GM21529 (cell line): ENCODE data around the gene ZMYND19.
A peak's percentile ranks its signal among the peaks of the same experiment; 100 is the strongest.
"Not testable (repeated sequence)": the region's sequence is repeated elsewhere in the genome, so short reads cannot be mapped to it uniquely, and the experiment has no call there.

Experiments
- ATAC-seq: cut with Tn5 transposase; IDR thresholded peaks from one replicate; pipeline ENCODE4 v1.9.1; 2021; ENCODE audit not compliant: unreplicated experiment

The ZMYND19 gene

DNA sequence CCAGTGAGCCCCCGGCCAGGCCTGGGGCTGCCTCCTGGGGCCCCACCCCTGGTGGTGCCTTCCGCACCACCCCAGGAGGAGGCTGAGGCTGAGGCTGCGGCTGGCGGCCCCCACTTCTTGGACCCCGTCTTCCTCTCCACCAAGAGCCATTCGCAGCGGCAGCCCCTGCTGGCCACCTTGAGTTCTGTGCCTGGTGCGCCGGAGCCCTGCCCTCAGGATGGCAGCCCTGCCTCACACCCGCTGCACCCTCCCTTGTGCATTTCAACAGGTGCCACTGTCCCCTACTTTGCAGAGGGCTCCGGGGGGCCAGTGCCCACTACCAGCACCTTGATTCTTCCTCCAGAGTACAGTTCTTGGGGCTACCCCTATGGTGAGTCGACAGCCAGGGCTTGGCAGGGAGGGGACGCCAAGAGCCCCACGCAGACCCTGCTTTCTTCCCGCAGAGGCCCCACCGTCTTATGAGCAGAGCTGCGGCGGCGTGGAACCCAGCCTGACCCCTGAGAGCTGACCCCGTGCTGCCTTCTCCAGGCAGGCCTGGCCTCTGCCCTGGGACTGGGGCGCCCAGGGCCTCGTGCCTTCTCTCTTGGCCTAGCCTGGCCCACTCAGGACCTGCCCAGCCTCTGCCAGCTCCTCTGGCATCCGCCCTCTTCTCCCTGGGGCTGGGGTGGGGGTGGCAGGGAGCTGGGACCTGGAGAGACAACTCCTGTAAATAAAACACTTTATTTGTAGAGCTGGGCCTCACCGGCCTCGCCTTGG, 24.5 kb upstream of the ZMYND19 start:
- no peak for ATAC-seq

- no peak for ATAC-seq
These were observed 23.6 kb upstream of the ZMYND19 start for GRCh38 chr9:137613738-137614523.

GRCh38 chr9:137613259-137613658, 22.9 kb upstream of the ZMYND19 start:
- ATAC-seq: no peak

DNA sequence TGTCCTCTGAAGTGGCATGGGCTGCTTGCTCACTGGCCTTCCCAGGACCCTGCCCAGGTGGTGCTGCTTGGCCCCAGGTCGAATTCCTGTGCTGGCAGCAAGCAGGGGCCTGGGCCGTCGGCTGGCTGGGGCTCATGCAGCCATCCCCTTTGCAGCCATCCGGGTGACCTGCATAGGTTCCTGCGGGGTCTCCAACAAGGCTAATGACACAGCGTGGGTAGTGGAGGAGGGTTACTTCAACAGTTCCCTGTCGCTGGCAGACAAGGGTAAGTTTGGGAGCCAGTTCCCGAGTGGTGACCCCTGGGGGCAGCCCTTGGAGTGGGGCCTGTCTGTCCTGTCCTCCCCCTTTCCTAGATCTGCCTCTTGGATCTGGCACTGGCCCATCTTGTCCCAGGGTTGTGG, 22.4 kb upstream of the ZMYND19 start:
- ATAC-seq: no peak

DNA sequence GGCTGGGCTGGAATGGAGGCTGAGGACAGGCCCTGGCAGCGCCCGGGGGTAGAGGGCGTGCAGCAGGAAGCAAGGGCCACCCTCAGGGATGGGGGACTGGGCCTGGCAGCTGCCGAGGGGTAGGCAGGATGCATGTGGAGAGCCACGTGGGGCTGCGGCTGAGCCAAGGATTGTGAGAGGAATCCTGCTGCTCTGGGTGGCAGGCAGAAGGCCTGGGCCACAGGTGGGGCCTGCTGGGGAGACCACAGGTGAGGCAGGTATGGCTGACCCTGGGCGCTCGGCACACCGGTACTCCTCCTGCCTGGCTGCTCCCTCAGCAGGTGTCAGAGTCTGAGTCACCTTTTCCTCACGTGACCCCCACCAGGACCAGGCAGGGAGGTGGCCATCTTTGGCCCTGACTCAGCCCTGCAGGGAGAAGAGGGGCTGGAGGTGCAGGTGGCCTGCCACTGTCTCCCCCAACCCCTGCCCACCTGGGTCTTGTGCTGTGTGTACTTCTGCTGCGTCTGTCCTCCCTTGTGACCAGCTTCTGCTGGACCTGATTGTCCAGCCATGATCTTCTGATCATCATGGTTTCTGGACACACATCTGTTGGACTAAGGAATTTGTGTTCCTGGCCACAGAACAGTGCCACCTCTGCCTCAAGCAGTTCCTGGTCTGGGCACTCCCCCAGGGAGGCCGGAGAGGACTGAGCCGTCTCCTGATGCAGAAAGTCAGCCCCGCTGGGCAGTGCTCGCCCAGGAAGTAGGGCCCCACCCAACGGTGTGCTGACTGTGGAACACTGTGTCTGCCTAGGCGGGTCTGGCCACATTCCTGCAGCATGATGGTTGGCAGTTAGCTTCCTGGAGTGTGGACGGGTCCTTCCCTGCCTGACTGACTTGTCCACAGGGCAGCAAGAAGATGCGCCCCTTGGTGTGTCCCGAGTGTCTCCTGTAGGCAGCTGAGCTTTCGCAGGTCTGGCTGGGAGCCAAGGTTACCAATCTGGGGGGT, 21.6 kb upstream of the ZMYND19 start:
- no peak for ATAC-seq

DNA sequence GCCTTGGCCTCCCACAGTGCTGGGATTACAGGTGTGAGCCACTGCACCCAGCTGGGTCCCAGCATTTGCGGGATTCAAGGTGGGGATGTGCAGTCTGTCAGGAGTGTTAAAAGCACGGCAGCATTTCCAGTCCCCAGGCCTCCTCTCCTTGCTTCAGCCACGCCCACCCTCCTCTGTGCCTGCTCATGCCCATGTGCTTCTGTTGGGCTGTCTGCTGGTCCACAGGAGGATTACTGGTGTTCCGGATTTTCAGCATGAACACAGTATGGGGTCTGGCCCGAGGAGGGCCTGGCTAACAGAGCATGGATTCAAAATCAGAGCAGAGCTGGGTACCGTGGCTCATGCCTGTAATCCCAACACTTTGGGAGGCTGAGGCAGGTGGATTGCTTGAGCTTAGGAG, 20.6 kb upstream of the ZMYND19 start:
- no peak for ATAC-seq

DNA sequence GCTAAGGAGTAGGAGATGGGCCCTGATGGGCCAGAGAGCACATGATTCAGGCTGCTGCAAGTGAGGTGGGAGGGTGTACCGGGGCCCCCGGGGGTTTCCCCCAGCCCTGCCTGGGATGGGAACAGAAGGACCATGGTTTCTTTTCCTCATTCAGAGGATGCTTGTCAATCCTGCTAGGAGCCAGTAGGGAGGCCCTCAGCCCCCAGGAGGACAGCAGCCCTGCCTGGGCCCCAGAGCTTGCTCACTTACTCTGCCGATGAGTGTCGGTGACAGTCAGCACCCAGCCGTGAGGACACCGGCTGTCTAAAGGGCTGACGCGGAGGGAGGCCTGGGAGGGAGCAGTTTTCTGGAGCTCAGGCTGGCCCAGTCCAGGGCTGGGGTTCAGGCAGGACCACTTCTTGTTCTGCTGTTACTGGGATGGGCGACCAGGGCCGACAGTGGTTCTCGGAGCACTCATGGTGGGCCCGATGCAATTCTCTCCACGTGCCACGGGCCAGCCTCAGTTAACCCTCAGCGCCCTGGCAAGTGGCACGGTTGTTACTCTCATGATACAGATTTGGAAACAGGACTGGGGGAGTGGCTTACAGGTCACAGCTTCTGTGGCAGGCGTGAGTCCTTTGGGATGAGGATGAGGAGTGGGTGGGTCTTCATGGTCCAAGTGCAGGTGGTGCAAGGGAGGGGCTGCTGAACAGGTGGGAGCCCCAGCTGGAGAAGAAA, 17.0 kb upstream of the ZMYND19 start:
- no peak for ATAC-seq

DNA sequence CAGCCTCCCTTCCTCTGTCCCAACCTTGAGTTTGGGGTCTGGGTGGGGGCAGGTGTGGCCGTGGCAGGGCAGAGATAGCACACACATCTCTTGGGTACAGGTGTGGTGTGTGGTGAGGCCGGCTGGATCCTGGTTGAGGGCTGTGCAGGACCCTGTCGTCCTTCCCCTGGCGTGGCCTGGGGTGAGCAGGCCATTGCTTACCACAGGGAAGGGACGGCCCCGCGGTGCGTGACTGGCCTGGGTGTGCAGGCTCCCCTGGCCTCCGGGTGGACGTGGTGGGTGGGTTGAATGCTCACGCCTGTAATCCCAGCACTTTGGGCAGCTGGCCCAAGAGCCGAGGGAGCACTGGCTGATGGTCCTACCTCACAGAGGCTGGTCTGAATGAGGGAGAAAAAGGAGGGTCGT, 16.4 kb upstream of the ZMYND19 start:
- ATAC-seq: no peak

DNA sequence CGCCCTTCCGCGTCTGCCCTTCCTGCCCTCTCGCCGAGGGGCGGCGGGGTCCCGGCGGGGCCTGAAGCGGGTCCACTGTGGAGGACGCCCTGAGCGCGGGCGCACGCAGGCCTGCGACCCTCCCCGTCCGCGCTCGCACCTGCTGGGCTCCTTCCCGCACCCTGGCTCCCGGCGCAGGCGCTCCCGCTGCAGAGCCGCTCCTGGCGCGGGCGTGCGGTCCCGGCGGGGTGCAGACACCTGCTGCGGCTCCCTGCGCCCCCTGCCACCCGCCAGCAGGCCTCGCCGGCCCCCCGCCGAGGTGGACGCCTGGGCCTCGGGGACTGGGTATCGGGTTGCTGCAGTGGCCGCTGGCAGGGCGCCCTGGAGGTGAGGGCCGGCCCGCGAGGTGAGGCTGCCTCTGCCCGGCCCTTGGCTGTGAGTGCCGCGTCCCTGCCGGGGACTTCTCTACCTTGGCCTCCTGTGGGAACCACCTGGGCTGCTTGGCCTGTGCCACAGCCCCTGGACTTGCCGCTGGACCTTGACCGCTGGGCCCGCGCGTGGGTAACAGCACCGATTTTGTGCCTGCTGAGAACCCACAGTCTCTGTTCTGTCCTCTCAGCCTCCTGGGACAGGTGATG, 15.8 kb upstream of the ZMYND19 start:
- ATAC-seq: peak; percentile 18

- ATAC-seq: peak; percentile 76
These were observed 15.1 kb upstream of the ZMYND19 start, which contains the start of gene ARRDC1 for GRCh38 chr9:137605121-137606004. Gene ARRDC1 (plus strand): TSS chr9:137605686. CDS start chr9:137605718, 32 bp downstream.

GRCh38 chr9:137604345-137605086, 14.2 kb upstream of the ZMYND19 start:
- ATAC-seq: no peak

GRCh38 chr9:137603879-137604278, 13.6 kb upstream of the ZMYND19 start:
- no peak for ATAC-seq

DNA sequence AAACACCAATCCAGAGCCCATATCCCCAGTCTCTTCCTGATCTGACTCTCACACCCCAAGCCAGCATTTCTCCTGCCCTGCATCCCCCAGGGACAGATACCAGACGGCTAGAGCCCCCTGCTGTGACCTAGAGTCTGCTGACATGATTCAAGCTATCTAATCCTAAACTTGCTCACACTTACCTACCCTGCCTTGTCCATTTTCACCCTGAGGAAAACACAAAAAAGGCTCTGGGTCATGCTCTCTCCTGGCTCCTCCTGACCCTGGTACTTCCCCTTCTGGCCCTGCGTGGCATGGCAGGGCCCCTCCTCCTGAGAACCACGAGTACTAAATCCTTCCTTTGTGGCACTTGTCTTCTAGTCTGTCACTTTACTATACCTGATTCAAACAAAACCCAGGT, 12.3 kb upstream of the ZMYND19 start:
- no peak for ATAC-seq

DNA sequence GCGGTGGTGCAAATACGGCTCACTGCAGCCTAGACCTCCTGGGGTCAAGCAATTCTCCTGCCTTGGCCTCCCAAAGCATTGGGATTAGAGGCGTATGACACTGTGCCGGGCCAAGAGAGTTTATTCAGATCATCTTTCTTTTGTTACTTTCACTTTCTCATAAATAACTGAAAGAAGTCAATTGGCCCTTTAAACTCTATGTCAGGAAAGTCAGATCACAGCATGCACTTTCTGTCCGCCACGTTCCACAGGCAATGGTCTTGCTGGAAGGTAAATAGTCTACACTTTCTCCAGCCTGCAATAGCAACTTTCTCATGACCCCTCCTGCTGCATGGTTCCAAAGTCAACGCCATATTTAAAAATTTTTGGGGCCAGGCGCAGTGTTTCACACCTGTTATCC, 8.6 kb upstream of the ZMYND19 start:
- no peak for ATAC-seq

- ATAC-seq: not testable (repeated sequence)
These were observed 6.3 kb upstream of the ZMYND19 start for GRCh38 chr9:137596577-137596976.

DNA sequence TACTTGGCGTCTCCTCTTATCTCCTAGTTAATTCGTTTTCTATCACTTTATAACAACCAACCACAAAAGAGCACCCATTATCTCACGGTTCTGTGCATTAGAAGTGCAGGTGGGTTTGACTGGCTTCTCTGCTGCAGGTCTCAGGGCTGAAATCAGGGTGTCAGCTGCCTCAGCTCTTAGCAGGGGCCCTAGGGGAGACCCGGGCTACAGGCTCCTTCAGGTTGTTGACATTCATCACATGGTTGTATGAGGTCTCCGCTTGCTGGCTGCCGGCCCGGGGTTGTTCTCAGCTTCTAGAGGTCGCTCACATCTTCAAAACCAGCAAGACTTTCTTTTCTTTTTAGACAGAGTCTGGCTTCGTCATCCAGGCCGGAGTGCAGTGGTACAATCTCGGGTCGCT, 2.9 kb upstream of the ZMYND19 start:
- no peak for ATAC-seq

DNA sequence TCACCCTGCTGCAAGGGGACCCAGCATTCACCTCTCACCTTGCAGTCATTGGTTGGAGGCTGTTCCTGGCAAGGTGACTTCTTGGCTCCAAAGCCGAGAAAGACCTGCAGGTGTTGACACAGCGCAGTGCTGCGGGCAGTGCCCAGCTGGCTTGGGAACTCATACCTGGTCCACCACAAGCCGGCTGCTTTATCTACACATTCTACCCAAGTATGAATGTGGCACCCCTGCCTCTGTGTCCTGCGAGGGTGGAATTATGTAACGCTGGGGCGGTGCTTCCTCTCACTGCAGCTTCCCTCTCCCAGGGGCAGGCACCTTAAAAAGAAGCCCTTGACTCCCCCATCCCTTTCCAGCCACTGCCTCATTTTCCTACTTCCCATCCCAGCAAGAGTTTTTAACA, 2.5 kb upstream of the ZMYND19 start:
- ATAC-seq: no peak

DNA sequence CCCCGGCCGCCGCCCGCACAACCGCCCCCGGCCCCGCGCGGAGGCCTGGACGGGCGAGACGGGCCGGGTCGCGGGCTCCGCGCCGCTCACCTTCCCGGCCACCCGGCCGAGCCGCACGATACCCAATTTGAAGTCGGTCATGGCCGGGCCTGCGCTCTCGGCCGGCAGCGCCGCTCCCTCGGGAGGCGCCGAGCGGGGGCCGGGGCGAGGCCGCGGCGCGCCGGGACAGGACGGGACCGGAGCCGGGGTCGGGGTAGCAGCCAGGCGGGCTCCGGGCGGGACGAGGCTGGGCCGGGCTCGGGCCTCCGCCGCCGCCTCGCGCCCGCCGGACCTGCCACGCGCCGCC, 216 bp downstream of the ZMYND19 start:
- peak; percentile 17 for ATAC-seq
